ENCODE results near the gene LRCH2.

LRCH2 gene

DNA sequence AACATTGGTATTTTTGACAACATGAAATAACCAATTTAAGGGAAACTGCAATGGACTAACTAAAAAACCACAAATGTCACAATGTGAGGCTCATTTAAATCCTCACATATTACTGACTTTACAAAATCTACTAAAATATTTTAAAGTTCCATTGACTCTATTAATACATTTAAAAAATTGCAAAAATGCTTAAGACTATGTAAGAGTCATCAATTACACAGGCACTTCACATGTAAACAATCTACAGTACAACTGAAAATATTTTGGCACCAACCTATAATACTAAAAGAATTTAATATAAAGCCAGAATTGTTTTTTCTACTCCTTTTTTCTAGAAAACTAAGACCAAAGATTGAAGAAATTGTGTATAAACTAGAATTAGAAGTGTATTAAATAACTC is 121.5 kb downstream of the LRCH2 start:
- Histone ChIP-seq H3K27me3 (ENCODE audit: control insufficient read depth, insufficient read depth, low read length) (no peaks in the 10 kb centered on the region), H3K4me3 (ENCODE audit: low read length) (no peak overlapping the region), H3K9ac (ENCODE audit: low read length) (no peak overlapping the region), H3K27ac (ENCODE audit: low read depth, low read length) (no peak overlapping the region), H3K4me1 (ENCODE audit: control insufficient read depth, insufficient read depth, low read length) (no peaks in the 10 kb centered on the region), H3K36me3 (ENCODE audit: control insufficient read depth, insufficient read depth, low read length) (no peaks in the 10 kb centered on the region)

DNA sequence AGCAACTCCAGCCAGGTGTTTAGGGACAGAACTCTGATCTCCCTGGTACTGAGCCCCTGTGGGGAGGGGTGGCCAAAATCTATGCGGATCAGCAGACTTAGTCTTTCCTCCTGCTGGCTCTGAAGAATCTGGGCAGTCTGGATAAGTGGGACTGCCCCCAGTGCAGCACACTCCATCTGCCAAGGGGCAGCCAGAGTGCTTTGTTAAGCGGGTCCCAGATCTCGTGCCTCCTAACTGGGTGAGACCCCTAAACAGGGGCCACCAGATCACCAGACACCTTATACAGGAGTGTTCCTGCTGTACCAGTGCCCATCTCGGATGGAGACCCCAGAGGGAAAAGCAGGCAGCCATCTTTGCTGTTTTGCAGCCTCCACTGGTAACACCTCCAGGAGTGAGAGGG is 135.0 kb downstream of the LRCH2 start:
- no peaks in the 10 kb centered on the region for H3K4me1 ChIP-seq (ENCODE audit: control insufficient read depth, insufficient read depth, low read length)

DNA sequence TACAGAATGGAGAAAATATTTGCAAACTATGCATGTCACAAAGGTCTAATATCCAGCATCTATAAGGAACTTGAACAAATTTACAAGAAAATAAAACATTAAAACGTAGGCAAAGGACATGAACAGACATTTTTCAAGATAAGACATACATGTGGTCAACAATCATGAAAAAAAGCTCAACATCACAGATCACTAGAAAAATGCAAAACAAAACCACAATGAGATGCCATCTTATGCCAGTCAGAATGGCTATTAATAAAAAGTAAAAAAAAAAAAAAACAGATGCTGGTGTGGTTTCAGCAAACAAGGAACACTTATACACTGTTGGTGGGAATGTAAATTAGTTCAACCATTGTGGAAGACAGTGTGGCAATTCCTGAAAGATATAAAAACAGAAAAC is 140.7 kb downstream of the LRCH2 start:
- Histone ChIP-seq H3K36me3 (ENCODE audit: control insufficient read depth, insufficient read depth, low read length) (no peaks in the 10 kb centered on the region), H3K4me3 (ENCODE audit: low read length) (no peak overlapping the region), H3K27ac (ENCODE audit: low read depth, low read length) (no peak overlapping the region), H3K9ac (ENCODE audit: low read length) (no peak overlapping the region), H3K4me1 (ENCODE audit: control insufficient read depth, insufficient read depth, low read length) (no peaks in the 10 kb centered on the region), H3K27me3 (ENCODE audit: control insufficient read depth, insufficient read depth, low read length) (no peaks in the 10 kb centered on the region)

More for the DNA sequence above, 135.0 kb downstream of the LRCH2 start:
- Histone ChIP-seq H3K4me3 (ENCODE audit: low read length) (no peak overlapping the region), H3K27ac (ENCODE audit: low read depth, low read length) (no peak overlapping the region), H3K27me3 (ENCODE audit: control insufficient read depth, insufficient read depth, low read length) (no peaks in the 10 kb centered on the region), H3K9ac (ENCODE audit: low read length) (no peak overlapping the region), H3K36me3 (ENCODE audit: control insufficient read depth, insufficient read depth, low read length) (no peaks in the 10 kb centered on the region)

- no peak overlapping the region for H3K4me3 ChIP-seq (ENCODE audit: low read length)
- H3K27me3 ChIP-seq (ENCODE audit: control insufficient read depth, insufficient read depth, low read length): no peaks in the 10 kb centered on the region
- H3K36me3 ChIP-seq (ENCODE audit: control insufficient read depth, insufficient read depth, low read length): no peaks in the 10 kb centered on the region
- H3K27ac ChIP-seq (ENCODE audit: low read depth, low read length): no peak overlapping the region
- no peak overlapping the region for H3K9ac ChIP-seq (ENCODE audit: low read length)
- H3K4me1 ChIP-seq (ENCODE audit: control insufficient read depth, insufficient read depth, low read length): no peaks in the 10 kb centered on the region
Measured at GRCh38 chrX:115089419-115089818, 144.5 kb downstream of the LRCH2 start.

DNA sequence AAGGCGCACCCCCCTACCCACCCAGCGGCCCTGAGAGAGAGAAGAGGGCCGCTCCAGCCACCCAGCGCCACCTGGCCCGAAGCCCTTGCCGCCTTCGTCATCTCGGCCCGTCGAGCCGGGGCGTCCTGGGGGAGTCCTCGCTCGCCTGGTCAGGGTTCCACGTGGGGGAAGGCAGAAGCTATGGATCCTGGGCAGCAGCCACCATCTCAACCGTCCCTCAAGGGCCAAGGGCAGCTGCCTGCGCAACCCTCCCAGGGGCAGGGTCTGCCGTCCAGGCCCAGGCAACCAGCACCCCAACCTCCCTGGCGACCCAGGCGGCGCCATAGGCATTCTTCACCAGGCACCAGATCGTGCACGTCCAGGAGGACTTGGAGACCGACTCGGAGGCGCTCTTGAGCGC is 165.0 kb downstream of the LRCH2 start:
- no peaks in the 10 kb centered on the region for H3K4me1 ChIP-seq (ENCODE audit: control insufficient read depth, insufficient read depth, low read length)
- no peak overlapping the region for H3K9ac ChIP-seq (ENCODE audit: low read length)
- H3K4me3 ChIP-seq (ENCODE audit: low read length): no peak overlapping the region
- H3K27ac ChIP-seq (ENCODE audit: low read depth, low read length): no peak overlapping the region
- H3K36me3 ChIP-seq (ENCODE audit: control insufficient read depth, insufficient read depth, low read length): no peaks in the 10 kb centered on the region
- no peaks in the 10 kb centered on the region for H3K27me3 ChIP-seq (ENCODE audit: control insufficient read depth, insufficient read depth, low read length)

DNA sequence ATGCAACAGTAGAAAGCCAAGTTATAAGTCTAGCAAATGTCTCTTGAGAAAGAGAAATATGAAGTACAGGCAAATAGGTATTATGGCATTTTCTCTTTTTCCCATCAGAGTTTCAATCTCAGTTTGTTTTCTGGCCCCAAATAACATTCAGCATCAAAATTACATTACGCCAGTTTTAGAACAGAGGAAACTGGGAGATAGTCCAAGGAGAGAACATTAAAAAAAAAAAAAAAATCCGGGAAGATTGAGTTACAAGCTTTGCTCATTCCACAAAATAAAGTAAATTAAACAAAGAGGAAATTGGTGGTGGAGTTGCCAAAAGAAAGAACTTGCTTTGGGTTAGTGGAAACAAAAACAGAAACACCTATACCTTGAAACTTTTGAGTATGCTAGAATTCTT is 166.1 kb downstream of the LRCH2 start:
- no peak overlapping the region for H3K4me3 ChIP-seq (ENCODE audit: low read length)
- no peak overlapping the region for H3K27ac ChIP-seq (ENCODE audit: low read depth, low read length)
- no peaks in the 10 kb centered on the region for H3K36me3 ChIP-seq (ENCODE audit: control insufficient read depth, insufficient read depth, low read length)
- H3K27me3 ChIP-seq (ENCODE audit: control insufficient read depth, insufficient read depth, low read length): no peaks in the 10 kb centered on the region
- no peaks in the 10 kb centered on the region for H3K4me1 ChIP-seq (ENCODE audit: control insufficient read depth, insufficient read depth, low read length)
- H3K9ac ChIP-seq (ENCODE audit: low read length): no peak overlapping the region

DNA sequence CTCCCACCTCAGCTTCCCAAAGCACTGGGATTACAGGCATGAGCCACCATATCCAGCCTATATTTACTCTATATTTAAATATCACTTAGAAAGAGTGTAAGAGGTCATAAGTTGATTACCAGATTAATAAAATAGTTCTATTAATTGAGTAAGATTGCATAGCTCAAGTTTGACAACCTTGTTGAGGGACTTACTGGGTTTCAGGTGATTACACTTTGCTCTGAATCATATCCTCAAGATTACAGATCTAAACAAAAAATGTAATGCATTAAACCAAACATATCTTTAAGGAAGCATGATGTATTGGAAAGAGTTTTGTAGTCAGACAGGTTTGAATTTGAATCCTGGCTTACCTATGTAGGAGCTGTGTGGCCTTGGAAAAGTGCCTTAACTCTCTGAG is 168.6 kb downstream of the LRCH2 start:
- H3K9ac ChIP-seq (ENCODE audit: low read length): no peak overlapping the region
- no peak overlapping the region for H3K27ac ChIP-seq (ENCODE audit: low read depth, low read length)
- no peaks in the 10 kb centered on the region for H3K27me3 ChIP-seq (ENCODE audit: control insufficient read depth, insufficient read depth, low read length)
- no peaks in the 10 kb centered on the region for H3K4me1 ChIP-seq (ENCODE audit: control insufficient read depth, insufficient read depth, low read length)
- H3K4me3 ChIP-seq (ENCODE audit: low read length): no peak overlapping the region
- H3K36me3 ChIP-seq (ENCODE audit: control insufficient read depth, insufficient read depth, low read length): no peaks in the 10 kb centered on the region

All from rectal smooth muscle tissue (tissue), 1 donor.